ENCODE data around the gene DYSF. TPM values are rescaled to one million over a fixed set of nuclear protein-coding genes. Genes with fewer than 3 reads are reported as not detected.

DYSF gene
- polyA plus RNA-seq, 1 experiment: 1.3 TPM

- ChIA-PET POLR2A (no interaction called here), CTCF (interaction anchor here (1.3 to 13.0 kb wide), 3 partner anchors 13 to 542 kb away, joined by 6 to 175 read pairs (median 7); no protein-coding TSS in a partner anchor)
- DNase-seq (ENCODE audit: low read depth): no peak
- Histone ChIP-seq H3K36me3 (ENCODE audit: control insufficient read depth, insufficient read depth, low read length) (no peaks in the 10 kb centered on the region), H3K27me3 (ENCODE audit: control insufficient read depth, insufficient read depth, low read length) (peaks cover 17% of the 10 kb centered on the region), H3K4me3 (ENCODE audit: low read depth, low read length) (no peak overlapping the region)
- TF ChIP-seq CTCF (IDR thresholded peaks at IDR 0.05; ENCODE audit: insufficient read depth, low read depth, low read length): no peak
These were observed 155.1 kb downstream of the DYSF start for GRCh38 chr2:71608441-71608840.

- ChIA-PET CTCF (interaction anchor here (0.7 to 13.0 kb wide), 13 partner anchors 14 to 971 kb away, joined by 3 to 175 read pairs (median 3); no protein-coding TSS in a partner anchor), POLR2A (no interaction called here)
- Histone ChIP-seq H3K27me3 (ENCODE audit: control insufficient read depth, insufficient read depth, low read length) (peaks cover 20% of the 10 kb centered on the region), H3K4me3 (ENCODE audit: low read depth, low read length) (no peak overlapping the region), H3K36me3 (ENCODE audit: control insufficient read depth, insufficient read depth, low read length) (no peaks in the 10 kb centered on the region)
- no peak for TF ChIP-seq CTCF (IDR thresholded peaks at IDR 0.05; ENCODE audit: insufficient read depth, low read depth, low read length)
- no peak for DNase-seq (ENCODE audit: low read depth)
These were observed 155.7 kb downstream of the DYSF start for GRCh38 chr2:71609029-71609428.

- no peak overlapping the region for H3K4me3 ChIP-seq (ENCODE audit: low read depth, low read length)
- no peaks in the 10 kb centered on the region for H3K36me3 ChIP-seq (ENCODE audit: control insufficient read depth, insufficient read depth, low read length)
- POLR2A ChIA-PET: no interaction called here
- TF ChIP-seq CTCF (IDR thresholded peaks at IDR 0.05; ENCODE audit: insufficient read depth, low read depth, low read length): no peak
- DNase-seq (ENCODE audit: low read depth): no peak
- H3K27me3 ChIP-seq (ENCODE audit: control insufficient read depth, insufficient read depth, low read length): peaks cover 20% of the 10 kb centered on the region
- CTCF ChIA-PET: interaction anchor here (0.7 to 13.0 kb wide), 17 partner anchors 14 to 971 kb away, joined by 3 to 175 read pairs (median 3); no protein-coding TSS in a partner anchor
These were observed 156.1 kb downstream of the DYSF start for GRCh38 chr2:71609441-71609840.

- Histone ChIP-seq H3K27me3 (ENCODE audit: control insufficient read depth, insufficient read depth, low read length) (peaks cover 18% of the 10 kb centered on the region), H3K36me3 (ENCODE audit: control insufficient read depth, insufficient read depth, low read length) (no peaks in the 10 kb centered on the region), H3K4me3 (ENCODE audit: low read depth, low read length) (no peak overlapping the region)
- POLR2A ChIA-PET: no interaction called here
- no peak for DNase-seq (ENCODE audit: low read depth)
- CTCF ChIA-PET: interaction anchor here (0.6 to 13.0 kb wide), 20 partner anchors 10 to 540 kb away, joined by 3 to 175 read pairs (median 3); no protein-coding TSS in a partner anchor
- TF ChIP-seq CTCF (IDR thresholded peaks at IDR 0.05; ENCODE audit: insufficient read depth, low read depth, low read length): no peak
These were observed 156.6 kb downstream of the DYSF start for GRCh38 chr2:71609958-71610357.

GRCh38 chr2:71610671-71611070 lies 157.3 kb downstream of the DYSF start:
- ChIA-PET CTCF (interaction anchor here (0.6 to 13.0 kb wide), 14 partner anchors 9 to 505 kb away, joined by 3 to 175 read pairs (median 3); no protein-coding TSS in a partner anchor), POLR2A (no interaction called here)
- H3K4me3 ChIP-seq (ENCODE audit: low read depth, low read length): no peak overlapping the region
- peaks cover 16% of the 10 kb centered on the region for H3K27me3 ChIP-seq (ENCODE audit: control insufficient read depth, insufficient read depth, low read length)
- no peaks in the 10 kb centered on the region for H3K36me3 ChIP-seq (ENCODE audit: control insufficient read depth, insufficient read depth, low read length)
- no peak for TF ChIP-seq CTCF (IDR thresholded peaks at IDR 0.05; ENCODE audit: insufficient read depth, low read depth, low read length)
- no peak for DNase-seq (ENCODE audit: low read depth)
